PC-3 (cell line): ENCODE data around the gene ADK. TPM values are rescaled to one million over a fixed set of nuclear protein-coding genes. Genes with fewer than 3 reads are reported as not detected.
A peak's percentile ranks its signal among the peaks of the same experiment; 100 is the strongest.

Experiments
- ATAC-seq: fragments of 200-7000 bp; cut with Tn5 transposase; 2 replicates; pipeline ENCODE4 v1.9.1; 2020; ENCODE audit warnings: mild to moderate bottlenecking, moderate library complexity
- BruUV-seq: library from RNA; stranded (reverse); fragments of 400-500 nt; replicated peaks from 2 replicates; lab custom pipeline; 2021; lab: Mats Ljungman, UMichigan
- CTCF ChIA-PET: fragments of 300-600 bp; sonication (Branson Sonifier 250); formaldehyde crosslinking; loops from one replicate; lab custom pipeline; 2022; ENCODE audit warnings: antibody characterized with exemption; lab: Charles Lee
- POLR2A ChIA-PET: fragments of 300-600 bp; sonication (Branson Sonifier 250); formaldehyde crosslinking; loops from one replicate; lab custom pipeline; 2022; ENCODE audit warnings: antibody characterized with exemption; ENCODE audit not compliant: unreplicated experiment; lab: Charles Lee
- DNase-seq: peaks from one replicate; pipeline ENCODE4 v3.0.0-alpha.2; 2015
- H2AFZ ChIP-seq: fragments of 300-600 bp; sonication (generic); 2 replicates; pipeline ENCODE4 v1.6.0; 2016; ENCODE audit warnings: antibody characterized with exemption, low read length
- H3F3A ChIP-seq: fragments of 300-600 bp; sonication (generic); one replicate; pipeline ENCODE4 v1.6.0; 2017; ENCODE audit warnings: antibody characterized with exemption, low read length, control low read depth, mild to moderate bottlenecking; ENCODE audit not compliant: unreplicated experiment
- H3K27ac ChIP-seq: fragments of 300-600 bp; sonication (generic); 2 replicates; pipeline ENCODE4 v1.5.1; 2016; ENCODE audit warnings: mild to moderate bottlenecking, low read length
- H3K27me3 ChIP-seq: fragments of 300-600 bp; sonication (generic); 2 replicates; pipeline ENCODE4 v1.6.1; 2016; ENCODE audit warnings: low read length, mixed read lengths
- H3K36me3 ChIP-seq: fragments of 300-600 bp; sonication (generic); 2 replicates; pipeline ENCODE4 v1.6.1; 2016; ENCODE audit warnings: low read depth, mixed run types, low read length, mixed read lengths
- H3K4me1 ChIP-seq: fragments of 300-600 bp; sonication (generic); 2 replicates; pipeline ENCODE4 v1.5.1; 2016; ENCODE audit warnings: low read length; ENCODE audit not compliant: insufficient read depth
- H3K4me2 ChIP-seq: fragments of 300-600 bp; sonication (generic); 2 replicates; pipeline ENCODE4 v1.6.0; 2016; ENCODE audit warnings: low read length
- H3K4me3 ChIP-seq: fragments of 300-600 bp; sonication (generic); 2 replicates; pipeline ENCODE4 v1.5.1; 2016; ENCODE audit warnings: mild to moderate bottlenecking, low read length, mixed read lengths
- H3K79me2 ChIP-seq: fragments of 300-600 bp; sonication (generic); 2 replicates; pipeline ENCODE4 v1.6.1; 2017; ENCODE audit warnings: low read length, mixed read lengths
- H3K9ac ChIP-seq: fragments of 300-600 bp; sonication (generic); 2 replicates; pipeline ENCODE4 v1.6.0; 2016; ENCODE audit warnings: mild to moderate bottlenecking, low read length
- H3K9me2 ChIP-seq: fragments of 300-600 bp; sonication (generic); replicated peaks from 2 replicates; pipeline ENCODE4 v1.6.1; 2016; ENCODE audit warnings: mixed run types, low read length, mixed read lengths
- H3K9me3 ChIP-seq: fragments of 300-600 bp; sonication (generic); 2 replicates; pipeline ENCODE4 v1.6.1; 2016; ENCODE audit warnings: low read length, mixed read lengths
- H4K20me1 ChIP-seq: fragments of 300-600 bp; sonication (generic); 2 replicates; pipeline ENCODE4 v1.6.1; 2016; ENCODE audit warnings: low read length, mixed read lengths
- EZH2 ChIP-seq: fragments of 300-600 bp; sonication (generic); IDR thresholded peaks from one replicate; pipeline ENCODE4 v1.6.1; 2017; ENCODE audit warnings: antibody characterized with exemption, mild to moderate bottlenecking, low read length; ENCODE audit not compliant: unreplicated experiment
- EZH2phosphoT487 ChIP-seq: fragments of 300-600 bp; sonication (generic); IDR thresholded peaks from 2 replicates; pipeline ENCODE4 v1.6.1; 2018; ENCODE audit warnings: mild to moderate bottlenecking, antibody characterized with exemption, low read length, borderline replicate concordance
- intact Hi-C: fragments of 100-400 bp; cut with micrococcal nuclease; formaldehyde crosslinking; loops from 2 replicates; pipeline ENCODE4 v1.9.0; 2023
- total RNA-seq: library from RNA; depleted of rRNA; stranded (reverse); fragments of >200 nt; gene quantifications from 2 replicates; pipeline ENCODE4 v1.2.3, GENCODE V29; 2014
- TF ChIP-seq, protein P1 (sequence below): fragments of 300-600 bp; sonication (generic); conservative IDR thresholded peaks from 2 replicates; pipeline ENCODE4 v1.5.1; 2017; ENCODE audit warnings: antibody characterized with exemption, low read depth, mild to moderate bottlenecking, low read length

The ADK gene
- total RNA-seq, 1 experiment from 2014 or later = 256 TPM

DNA sequence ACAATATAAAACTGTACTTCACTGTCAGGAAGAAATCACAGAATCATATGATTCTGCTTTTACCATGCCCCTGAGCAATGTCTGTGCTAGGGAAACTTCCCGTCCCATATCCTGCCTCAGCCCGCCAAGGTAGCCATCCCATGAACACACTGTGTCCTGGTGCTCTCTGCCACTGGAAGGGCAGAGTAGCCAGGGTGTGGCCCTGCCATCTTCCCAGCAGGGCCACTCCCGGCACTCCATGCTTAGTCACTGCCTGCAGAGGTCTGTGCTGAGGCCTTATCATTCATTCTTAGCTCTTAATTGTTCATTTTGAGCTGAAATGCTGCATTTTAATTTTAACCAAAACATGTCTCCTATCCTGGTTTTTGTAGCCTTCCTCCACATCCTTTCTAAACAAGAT is 32.2 kb upstream of the ADK start:
- ChIA-PET POLR2A (interaction anchor here (0.6 to 0.7 kb wide), 2 partner anchors 8 to 186 kb away, joined by 3 to 5 read pairs; no protein-coding TSS in a partner anchor), CTCF (interaction anchor here (0.6 to 1.1 kb wide), 3 partner anchors 25 to 112 kb away, joined by 3 read pairs; no protein-coding TSS in a partner anchor)
- Histone ChIP-seq H2AFZ (no peak overlapping the region), H3K4me3 (no peak overlapping the region), H3K9me3 (no peaks in the 10 kb centered on the region), H4K20me1 (no peaks in the 10 kb centered on the region), H3K79me2 (no peaks in the 10 kb centered on the region), H3F3A (peaks cover 54% of the 10 kb centered on the region), H3K27me3 (no peaks in the 10 kb centered on the region), H3K9ac (peak overlapping the region; percentile 10), H3K9me2 (no peaks in the 10 kb centered on the region), H3K36me3 (peaks cover 93% of the 10 kb centered on the region), H3K4me2 (peak overlapping the region; percentile 3), H3K27ac (peak overlapping the region; percentile 59), H3K4me1 (peaks cover 20% of the 10 kb centered on the region)
- ATAC-seq = peak; percentile 98
- DNase-seq = peak; percentile 93
- intact Hi-C loops = loop anchor here (2.0 kb wide), 1 partner anchor 116 kb away; no protein-coding TSS in a partner anchor
- TF ChIP-seq EZH2phosphoT487 = no peak
- TF ChIP-seq EZH2 = no peak
- TF ChIP-seq, protein P1, sequence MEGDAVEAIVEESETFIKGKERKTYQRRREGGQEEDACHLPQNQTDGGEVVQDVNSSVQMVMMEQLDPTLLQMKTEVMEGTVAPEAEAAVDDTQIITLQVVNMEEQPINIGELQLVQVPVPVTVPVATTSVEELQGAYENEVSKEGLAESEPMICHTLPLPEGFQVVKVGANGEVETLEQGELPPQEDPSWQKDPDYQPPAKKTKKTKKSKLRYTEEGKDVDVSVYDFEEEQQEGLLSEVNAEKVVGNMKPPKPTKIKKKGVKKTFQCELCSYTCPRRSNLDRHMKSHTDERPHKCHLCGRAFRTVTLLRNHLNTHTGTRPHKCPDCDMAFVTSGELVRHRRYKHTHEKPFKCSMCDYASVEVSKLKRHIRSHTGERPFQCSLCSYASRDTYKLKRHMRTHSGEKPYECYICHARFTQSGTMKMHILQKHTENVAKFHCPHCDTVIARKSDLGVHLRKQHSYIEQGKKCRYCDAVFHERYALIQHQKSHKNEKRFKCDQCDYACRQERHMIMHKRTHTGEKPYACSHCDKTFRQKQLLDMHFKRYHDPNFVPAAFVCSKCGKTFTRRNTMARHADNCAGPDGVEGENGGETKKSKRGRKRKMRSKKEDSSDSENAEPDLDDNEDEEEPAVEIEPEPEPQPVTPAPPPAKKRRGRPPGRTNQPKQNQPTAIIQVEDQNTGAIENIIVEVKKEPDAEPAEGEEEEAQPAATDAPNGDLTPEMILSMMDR = 0 out of 2 replicates have a peak, but pooled peaks have one; percentile 16
- no TSS peak for BruUV-seq

DNA sequence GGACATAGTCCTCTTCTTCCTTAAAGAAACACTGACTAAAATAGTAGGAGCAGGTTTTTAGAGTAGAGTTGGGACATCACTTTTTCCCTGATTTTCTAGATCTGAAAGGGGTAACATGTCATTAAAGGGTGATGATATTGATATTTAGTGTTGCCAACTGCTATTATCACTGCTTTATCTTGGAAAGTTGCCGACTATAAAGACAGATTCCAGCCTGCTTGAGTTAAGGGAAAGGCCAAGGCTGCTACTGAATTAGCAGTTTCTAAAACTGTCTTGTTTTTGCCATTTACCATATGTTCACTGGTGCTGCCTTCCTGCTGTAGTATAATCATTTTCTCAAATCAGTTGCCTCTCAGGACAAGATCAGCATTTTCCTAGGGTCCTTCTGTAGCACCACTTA is 30.1 kb upstream of the ADK start:
- TF ChIP-seq, protein P1 = no peak
- TF ChIP-seq EZH2phosphoT487 (no peak), EZH2 (no peak)
- H3K36me3 ChIP-seq = peaks cover 94% of the 10 kb centered on the region
- H3K27ac ChIP-seq = no peak overlapping the region
- intact Hi-C loops = loop anchor here (2.0 kb wide), 1 partner anchor 24 kb away; no protein-coding TSS in a partner anchor
- no peaks in the 10 kb centered on the region for H4K20me1 ChIP-seq
- H3K4me1 ChIP-seq = peaks cover 20% of the 10 kb centered on the region
- ChIA-PET POLR2A (no interaction called here), CTCF (interaction anchor here (0.5 to 1.3 kb wide), 3 partner anchors 32 to 113 kb away, joined by 3 to 6 read pairs (median 3); no protein-coding TSS in a partner anchor)
- no peak overlapping the region for H3K4me3 ChIP-seq
- no peaks in the 10 kb centered on the region for H3K9me2 ChIP-seq
- no TSS peak for BruUV-seq
- H2AFZ ChIP-seq = no peak overlapping the region
- peaks cover 62% of the 10 kb centered on the region for H3F3A ChIP-seq
- DNase-seq (no peak), ATAC-seq (no peak)
- H3K9me3 ChIP-seq = no peaks in the 10 kb centered on the region
- H3K27me3 ChIP-seq = no peaks in the 10 kb centered on the region
- no peaks in the 10 kb centered on the region for H3K79me2 ChIP-seq
- H3K9ac ChIP-seq = no peak overlapping the region
- H3K4me2 ChIP-seq = no peak overlapping the region

DNA sequence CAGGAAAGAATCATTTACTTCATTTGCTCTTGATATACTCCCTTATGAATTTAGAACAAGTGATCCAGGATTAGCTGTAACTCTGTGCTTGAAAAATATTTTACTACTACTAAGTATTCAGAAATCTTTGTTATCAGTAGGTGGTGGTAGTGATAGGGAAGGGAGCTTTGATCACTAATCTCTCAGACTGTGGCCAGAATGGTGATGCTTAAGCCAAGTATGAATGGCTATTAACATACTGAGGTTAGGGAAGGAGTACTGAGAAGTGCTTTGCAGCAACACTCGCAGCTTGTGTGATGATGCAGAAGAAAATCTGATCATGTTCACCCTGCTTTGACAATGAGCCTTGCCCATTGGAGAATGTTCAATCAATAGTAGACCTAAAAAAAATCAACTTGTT is 29.7 kb upstream of the ADK start:
- CTCF ChIA-PET = interaction anchor here (1.3 kb wide), 1 partner anchor 113 kb away, joined by 3 read pairs; no protein-coding TSS in a partner anchor
- Histone ChIP-seq H2AFZ (no peak overlapping the region), H3K27me3 (no peaks in the 10 kb centered on the region), H3K9ac (no peak overlapping the region), H3K4me1 (peaks cover 20% of the 10 kb centered on the region), H3K4me2 (no peak overlapping the region), H3K9me2 (no peaks in the 10 kb centered on the region), H4K20me1 (no peaks in the 10 kb centered on the region), H3K79me2 (no peaks in the 10 kb centered on the region), H3K4me3 (no peak overlapping the region), H3F3A (peaks cover 57% of the 10 kb centered on the region), H3K9me3 (no peaks in the 10 kb centered on the region), H3K27ac (no peak overlapping the region), H3K36me3 (peaks cover 94% of the 10 kb centered on the region)
- ATAC-seq = no peak
- no TSS peak for BruUV-seq
- POLR2A ChIA-PET = no interaction called here
- intact Hi-C loops = loop anchor here (2.0 kb wide), 1 partner anchor 25 kb away; no protein-coding TSS in a partner anchor
- DNase-seq = no peak
- no peak for TF ChIP-seq EZH2phosphoT487
